ENCODE measurements around the gene HDAC7.

DNA sequence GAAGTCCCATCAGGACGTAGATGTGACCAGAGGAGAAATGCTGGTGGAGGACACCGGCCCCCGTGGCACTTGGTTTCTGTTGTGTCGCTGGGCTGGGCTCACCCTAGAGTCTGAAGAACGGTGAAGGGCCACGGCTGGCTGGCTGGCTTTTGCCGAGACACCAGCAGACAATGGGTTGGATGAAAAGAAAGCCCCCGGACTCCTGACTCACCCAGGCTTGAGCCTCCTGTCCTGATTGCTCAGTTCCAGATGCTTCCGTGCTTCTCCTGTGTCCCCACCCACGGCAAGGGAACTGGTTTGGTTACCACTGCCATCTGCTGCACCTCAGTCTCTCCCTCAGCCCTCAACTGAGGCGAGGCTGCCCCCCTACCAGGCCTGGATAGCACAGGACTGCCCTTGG, 84.1 kb downstream of the HDAC7 start:
- TF ChIP-seq, protein P1, sequence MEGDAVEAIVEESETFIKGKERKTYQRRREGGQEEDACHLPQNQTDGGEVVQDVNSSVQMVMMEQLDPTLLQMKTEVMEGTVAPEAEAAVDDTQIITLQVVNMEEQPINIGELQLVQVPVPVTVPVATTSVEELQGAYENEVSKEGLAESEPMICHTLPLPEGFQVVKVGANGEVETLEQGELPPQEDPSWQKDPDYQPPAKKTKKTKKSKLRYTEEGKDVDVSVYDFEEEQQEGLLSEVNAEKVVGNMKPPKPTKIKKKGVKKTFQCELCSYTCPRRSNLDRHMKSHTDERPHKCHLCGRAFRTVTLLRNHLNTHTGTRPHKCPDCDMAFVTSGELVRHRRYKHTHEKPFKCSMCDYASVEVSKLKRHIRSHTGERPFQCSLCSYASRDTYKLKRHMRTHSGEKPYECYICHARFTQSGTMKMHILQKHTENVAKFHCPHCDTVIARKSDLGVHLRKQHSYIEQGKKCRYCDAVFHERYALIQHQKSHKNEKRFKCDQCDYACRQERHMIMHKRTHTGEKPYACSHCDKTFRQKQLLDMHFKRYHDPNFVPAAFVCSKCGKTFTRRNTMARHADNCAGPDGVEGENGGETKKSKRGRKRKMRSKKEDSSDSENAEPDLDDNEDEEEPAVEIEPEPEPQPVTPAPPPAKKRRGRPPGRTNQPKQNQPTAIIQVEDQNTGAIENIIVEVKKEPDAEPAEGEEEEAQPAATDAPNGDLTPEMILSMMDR (conservative IDR thresholded peaks at IDR 0.05; ENCODE audit: low read depth in 2 of 2): no peak
- TF ChIP-seq EZH2 (IDR thresholded peaks at IDR 0.05; ENCODE audit: low read depth, unreplicated experiment) (no peak), EZH2phosphoT487 (IDR thresholded peaks at IDR 0.05; ENCODE audit: unreplicated experiment) (no peak)

All from GM23338 (cell line).